Measurements from ENCODE around the gene TMEM132E. TPM values are rescaled to one million over a fixed set of nuclear protein-coding genes. Genes with fewer than 3 reads are reported as not detected.

The TMEM132E gene
- total RNA-seq, 1 donor from 2014 or later, result not detected

- H3K36me3 Mint-ChIP-seq (ENCODE audit: low read depth), result no peaks in the 10 kb centered on the region
- intact Hi-C loops (cut with micrococcal nuclease), result no loop called here
- H3K27ac Mint-ChIP-seq, result no peak overlapping the region
- no peaks in the 10 kb centered on the region for H3K9me3 Mint-ChIP-seq
- no peak for DNase-seq
- no peaks in the 10 kb centered on the region for H3K4me1 Mint-ChIP-seq
- H3K4me3 Mint-ChIP-seq, result no peak overlapping the region
- H3K27me3 Mint-ChIP-seq, result peaks cover 14% of the 10 kb centered on the region
Observed at GRCh38 chr17:34598161-34598776, 18.9 kb downstream of the TMEM132E start.

DNA sequence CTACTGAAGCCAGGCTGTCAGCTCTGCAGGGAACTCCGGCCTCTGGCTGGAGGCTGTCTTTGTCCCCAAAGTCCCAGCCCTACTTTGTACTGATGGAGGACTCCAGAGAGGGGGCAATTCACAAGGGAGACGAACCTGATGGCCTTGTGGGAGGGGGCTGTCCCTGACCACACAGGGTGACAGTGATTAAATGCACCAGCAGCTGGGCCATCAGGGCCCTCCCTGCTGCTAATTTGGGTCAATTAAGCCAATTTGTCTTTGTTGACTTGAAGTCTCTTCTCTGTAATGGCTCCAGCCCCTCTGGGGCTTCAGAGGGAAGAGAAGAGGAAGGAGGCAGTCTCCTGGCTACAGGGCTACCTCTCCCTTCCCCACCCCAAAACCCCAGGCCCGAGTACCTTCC is 22.0 kb downstream of the TMEM132E start:
- Mint-ChIP-seq H3K4me1 (no peaks in the 10 kb centered on the region), H3K27me3 (peaks cover 10% of the 10 kb centered on the region), H3K4me3 (no peak overlapping the region), H3K9me3 (no peaks in the 10 kb centered on the region), H3K27ac (no peak overlapping the region), H3K36me3 (ENCODE audit: low read depth) (no peaks in the 10 kb centered on the region)
- intact Hi-C loops (cut with micrococcal nuclease), result no loop called here
- no peak for DNase-seq

GRCh38 chr17:34603974-34604373 is 24.6 kb downstream of the TMEM132E start:
- no peak overlapping the region for H3K27ac Mint-ChIP-seq
- DNase-seq, result no peak

DNA sequence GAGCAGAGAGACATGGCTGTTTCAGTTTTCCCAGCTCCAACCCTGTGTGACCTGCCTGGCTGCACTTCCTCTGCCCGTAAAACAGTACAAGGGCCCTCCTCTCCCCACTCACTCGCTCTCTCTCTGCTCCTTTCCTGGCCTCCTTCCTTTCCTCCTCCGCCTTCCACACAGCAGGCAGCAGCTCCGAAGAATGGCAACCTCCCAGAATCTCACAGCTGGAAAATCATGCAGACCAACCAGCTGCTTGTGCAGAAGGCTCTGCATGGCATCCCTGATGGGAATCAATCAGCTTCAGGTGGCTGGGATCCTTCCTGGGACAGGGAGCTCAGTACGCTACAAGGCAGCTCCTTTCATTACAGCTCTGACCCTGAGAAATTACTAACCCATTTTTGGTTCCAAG is 27.4 kb downstream of the TMEM132E start:
- Mint-ChIP-seq H3K4me1 (no peaks in the 10 kb centered on the region), H3K36me3 (ENCODE audit: low read depth) (no peaks in the 10 kb centered on the region), H3K27ac (no peak overlapping the region), H3K27me3 (peaks cover 32% of the 10 kb centered on the region), H3K4me3 (no peak overlapping the region), H3K9me3 (no peaks in the 10 kb centered on the region)
- intact Hi-C loops (cut with micrococcal nuclease), result no loop called here
- no peak for DNase-seq

More at GRCh38 chr17:34603974-34604373, 24.6 kb downstream of the TMEM132E start:
- Mint-ChIP-seq H3K4me3 (no peak overlapping the region), H3K4me1 (no peaks in the 10 kb centered on the region), H3K27me3 (peaks cover 22% of the 10 kb centered on the region), H3K36me3 (ENCODE audit: low read depth) (no peaks in the 10 kb centered on the region), H3K9me3 (no peaks in the 10 kb centered on the region)
- intact Hi-C loops (cut with micrococcal nuclease), result no loop called here

DNA sequence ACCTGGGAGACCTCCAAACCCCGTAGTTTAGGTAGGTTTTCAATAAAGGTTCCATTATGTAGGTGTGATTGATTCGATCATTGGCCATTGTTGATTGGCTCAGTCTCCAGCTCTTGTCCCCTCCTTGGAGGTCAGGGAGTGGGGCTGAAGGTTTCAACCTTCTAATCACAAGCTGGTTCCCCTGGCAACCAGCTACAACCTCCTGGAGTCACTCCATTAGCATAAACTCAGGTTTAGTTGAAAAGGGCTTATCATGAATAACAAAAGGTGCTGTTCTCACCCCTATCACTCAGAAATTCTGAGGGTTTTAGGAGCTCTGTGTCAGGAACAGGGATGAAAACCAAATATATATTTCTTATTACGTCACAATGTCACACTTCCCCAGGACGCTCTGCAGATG is 28.5 kb downstream of the TMEM132E start:
- no peak for DNase-seq

GRCh38 chr17:34609210-34609609 is 29.8 kb downstream of the TMEM132E start:
- no peak for DNase-seq
- Mint-ChIP-seq H3K4me1 (no peaks in the 10 kb centered on the region), H3K36me3 (ENCODE audit: low read depth) (no peaks in the 10 kb centered on the region), H3K27ac (no peak overlapping the region), H3K4me3 (no peak overlapping the region), H3K9me3 (no peaks in the 10 kb centered on the region), H3K27me3 (peaks cover 35% of the 10 kb centered on the region)
- intact Hi-C loops (cut with micrococcal nuclease), result no loop called here

More for the DNA sequence above, 28.5 kb downstream of the TMEM132E start:
- no peak overlapping the region for H3K27ac Mint-ChIP-seq
- no peak overlapping the region for H3K4me3 Mint-ChIP-seq
- intact Hi-C loops (cut with micrococcal nuclease), result no loop called here
- H3K4me1 Mint-ChIP-seq, result no peaks in the 10 kb centered on the region
- no peaks in the 10 kb centered on the region for H3K36me3 Mint-ChIP-seq (ENCODE audit: low read depth)
- H3K27me3 Mint-ChIP-seq, result peaks cover 34% of the 10 kb centered on the region
- no peaks in the 10 kb centered on the region for H3K9me3 Mint-ChIP-seq

- no peaks in the 10 kb centered on the region for H3K36me3 Mint-ChIP-seq (ENCODE audit: low read depth)
- no peaks in the 10 kb centered on the region for H3K9me3 Mint-ChIP-seq
- H3K27ac Mint-ChIP-seq, result no peak overlapping the region
- intact Hi-C loops (cut with micrococcal nuclease), result no loop called here
- no peak for DNase-seq
- peaks cover 35% of the 10 kb centered on the region for H3K27me3 Mint-ChIP-seq
- no peaks in the 10 kb centered on the region for H3K4me1 Mint-ChIP-seq
- no peak overlapping the region for H3K4me3 Mint-ChIP-seq
Observed at GRCh38 chr17:34610039-34610438, 30.7 kb downstream of the TMEM132E start.

- Mint-ChIP-seq H3K9me3 (no peaks in the 10 kb centered on the region), H3K4me3 (no peak overlapping the region), H3K4me1 (no peaks in the 10 kb centered on the region), H3K27ac (no peak overlapping the region), H3K36me3 (ENCODE audit: low read depth) (no peaks in the 10 kb centered on the region), H3K27me3 (peaks cover 36% of the 10 kb centered on the region)
- DNase-seq, result no peak
- intact Hi-C loops (cut with micrococcal nuclease), result no loop called here
Observed at GRCh38 chr17:34610506-34610905, 31.1 kb downstream of the TMEM132E start.

GRCh38 chr17:34613064-34614019 is 34.0 kb downstream of the TMEM132E start:
- H3K36me3 Mint-ChIP-seq (ENCODE audit: low read depth), result no peaks in the 10 kb centered on the region
- no peaks in the 10 kb centered on the region for H3K9me3 Mint-ChIP-seq
- H3K27me3 Mint-ChIP-seq, result peaks cover 37% of the 10 kb centered on the region
- intact Hi-C loops (cut with micrococcal nuclease), result no loop called here
- H3K4me3 Mint-ChIP-seq, result no peak overlapping the region
- H3K27ac Mint-ChIP-seq, result no peak overlapping the region
- H3K4me1 Mint-ChIP-seq, result no peaks in the 10 kb centered on the region
- DNase-seq, result no peak

DNA sequence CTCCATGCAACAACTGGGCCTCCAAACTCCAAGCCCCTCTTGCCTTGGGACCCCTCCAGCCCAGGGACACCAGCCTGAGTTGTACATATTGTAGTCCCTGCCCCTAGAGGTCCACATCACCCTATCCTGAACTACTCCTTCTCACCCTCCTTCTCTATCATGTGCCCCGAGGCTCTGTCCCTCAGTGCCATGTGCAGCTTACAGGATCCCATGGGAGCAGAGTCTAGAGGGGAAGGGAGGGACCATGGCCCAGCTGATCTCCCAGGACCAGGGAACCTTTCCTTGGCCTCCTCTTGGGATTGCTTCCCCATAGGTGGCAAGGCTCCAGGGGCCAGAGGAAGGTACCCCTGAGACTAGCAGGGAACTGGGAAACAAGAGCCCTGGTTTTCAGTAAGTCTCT is 35.3 kb downstream of the TMEM132E start:
- no peak for DNase-seq
- Mint-ChIP-seq H3K4me3 (no peak overlapping the region), H3K36me3 (ENCODE audit: low read depth) (no peaks in the 10 kb centered on the region), H3K4me1 (no peaks in the 10 kb centered on the region), H3K27me3 (peaks cover 34% of the 10 kb centered on the region), H3K9me3 (no peaks in the 10 kb centered on the region), H3K27ac (no peak overlapping the region)
- intact Hi-C loops (cut with micrococcal nuclease), result no loop called here

DNA sequence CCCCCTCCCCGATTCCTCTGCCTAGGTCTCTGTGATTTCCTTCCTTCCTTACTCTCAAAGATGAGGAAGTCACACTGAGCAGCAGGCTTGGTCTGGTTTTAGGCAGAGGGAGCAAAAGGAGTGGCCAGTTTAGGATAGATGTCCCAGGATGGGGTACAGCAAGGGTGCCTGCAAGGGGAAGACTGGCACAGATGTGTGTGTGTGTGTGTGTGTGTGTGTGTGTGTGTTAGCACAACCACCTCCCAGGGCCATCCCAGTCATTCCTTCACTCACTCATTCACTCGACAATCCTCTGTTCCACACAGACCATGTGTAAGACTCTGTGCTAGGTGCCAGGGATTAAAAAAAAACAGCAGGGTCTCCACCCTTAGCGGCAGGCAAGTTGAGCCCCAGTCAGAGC is 35.9 kb downstream of the TMEM132E start:
- Mint-ChIP-seq H3K4me1 (no peaks in the 10 kb centered on the region), H3K27me3 (peaks cover 29% of the 10 kb centered on the region), H3K27ac (no peak overlapping the region), H3K4me3 (no peak overlapping the region), H3K9me3 (no peaks in the 10 kb centered on the region), H3K36me3 (ENCODE audit: low read depth) (no peaks in the 10 kb centered on the region)
- no peak for DNase-seq
- intact Hi-C loops (cut with micrococcal nuclease), result no loop called here

DNA sequence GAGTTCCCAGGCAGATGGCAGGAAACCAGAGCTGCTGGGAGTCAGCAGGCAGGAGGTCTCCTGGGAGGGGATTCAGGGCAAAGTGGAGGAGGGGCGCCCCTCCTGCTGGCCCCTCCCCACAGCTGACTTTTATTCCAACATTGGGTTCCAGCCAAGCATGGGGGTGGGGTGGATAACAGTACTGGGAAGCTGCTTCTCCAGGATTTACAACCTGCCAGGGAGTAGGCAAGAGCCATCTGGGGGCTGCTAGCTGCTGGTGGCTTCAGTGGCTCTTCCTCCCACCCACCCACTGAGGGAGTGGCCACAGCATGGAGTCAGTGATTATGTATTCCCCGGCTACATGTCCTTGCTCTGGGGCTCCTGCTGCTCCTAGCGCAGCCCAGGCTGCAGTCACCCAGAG is 36.8 kb downstream of the TMEM132E start:
- Mint-ChIP-seq H3K36me3 (ENCODE audit: low read depth) (no peaks in the 10 kb centered on the region), H3K27me3 (peaks cover 25% of the 10 kb centered on the region), H3K4me1 (no peaks in the 10 kb centered on the region), H3K9me3 (no peaks in the 10 kb centered on the region), H3K27ac (no peak overlapping the region), H3K4me3 (no peak overlapping the region)
- intact Hi-C loops (cut with micrococcal nuclease), result no loop called here
- DNase-seq, result no peak

- no peaks in the 10 kb centered on the region for H3K9me3 Mint-ChIP-seq
- H3K4me3 Mint-ChIP-seq, result no peak overlapping the region
- H3K4me1 Mint-ChIP-seq, result no peaks in the 10 kb centered on the region
- no peak overlapping the region for H3K27ac Mint-ChIP-seq
- intact Hi-C loops (cut with micrococcal nuclease), result no loop called here
- peaks cover 30% of the 10 kb centered on the region for H3K27me3 Mint-ChIP-seq
- no peaks in the 10 kb centered on the region for H3K36me3 Mint-ChIP-seq (ENCODE audit: low read depth)
- DNase-seq, result no peak
Observed at GRCh38 chr17:34617398-34617797, 38.0 kb downstream of the TMEM132E start.

- H3K4me3 Mint-ChIP-seq, result no peak overlapping the region
- H3K27ac Mint-ChIP-seq, result no peak overlapping the region
- H3K9me3 Mint-ChIP-seq, result no peaks in the 10 kb centered on the region
- H3K27me3 Mint-ChIP-seq, result peaks cover 31% of the 10 kb centered on the region
- intact Hi-C loops (cut with micrococcal nuclease), result no loop called here
- no peaks in the 10 kb centered on the region for H3K4me1 Mint-ChIP-seq
- no peaks in the 10 kb centered on the region for H3K36me3 Mint-ChIP-seq (ENCODE audit: low read depth)
- no peak for DNase-seq
Observed at GRCh38 chr17:34619687-34620217, 40.4 kb downstream of the TMEM132E start.

Measured in activated CD4-positive, alpha-beta T cell treated with anti-CD3 and anti-CD28 coated beads, Interleukin-2, amount 10 ng/mL, durations not matched to agents 24 days and 14 days (primary cell).